ENCODE results near the gene CYP26B1. TPM values are rescaled to one million over a fixed set of nuclear protein-coding genes. Genes with fewer than 3 reads are reported as not detected.

CYP26B1 gene
- polyA plus RNA-seq, 3 donors = not detected

DNA sequence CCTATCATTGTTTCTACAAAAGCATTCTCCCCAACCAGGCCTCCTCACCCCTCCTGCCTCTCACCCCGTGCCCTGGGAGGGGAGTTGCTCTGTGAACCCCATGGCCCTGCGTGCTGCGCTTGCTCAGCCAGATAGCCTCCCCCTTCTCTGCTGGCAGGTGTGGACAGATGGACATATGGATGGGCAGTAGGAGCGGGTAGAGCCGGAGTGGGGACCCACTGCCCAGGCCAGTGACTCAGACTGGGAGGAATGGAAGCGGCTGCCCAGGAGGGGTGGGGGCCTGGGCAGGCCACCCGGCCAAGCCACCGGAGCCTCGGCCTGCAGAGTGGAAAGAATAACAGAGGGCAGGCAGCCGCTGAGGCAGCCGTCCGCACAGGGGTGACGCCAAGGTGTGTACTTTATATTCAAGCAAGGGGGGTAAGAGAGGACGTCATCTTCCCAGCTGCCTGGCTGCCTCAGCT, 8.7 kb downstream of the CYP26B1 start:
- no peaks in the 10 kb centered on the region for H3K36me3 Mint-ChIP-seq
- no peak overlapping the region for H3K4me2 ChIP-seq (replicated peaks; ENCODE audit: extremely low read depth, low read length, poor library complexity, severe bottlenecking)
- intact Hi-C loops (cut with micrococcal nuclease) = no loop called here

DNA sequence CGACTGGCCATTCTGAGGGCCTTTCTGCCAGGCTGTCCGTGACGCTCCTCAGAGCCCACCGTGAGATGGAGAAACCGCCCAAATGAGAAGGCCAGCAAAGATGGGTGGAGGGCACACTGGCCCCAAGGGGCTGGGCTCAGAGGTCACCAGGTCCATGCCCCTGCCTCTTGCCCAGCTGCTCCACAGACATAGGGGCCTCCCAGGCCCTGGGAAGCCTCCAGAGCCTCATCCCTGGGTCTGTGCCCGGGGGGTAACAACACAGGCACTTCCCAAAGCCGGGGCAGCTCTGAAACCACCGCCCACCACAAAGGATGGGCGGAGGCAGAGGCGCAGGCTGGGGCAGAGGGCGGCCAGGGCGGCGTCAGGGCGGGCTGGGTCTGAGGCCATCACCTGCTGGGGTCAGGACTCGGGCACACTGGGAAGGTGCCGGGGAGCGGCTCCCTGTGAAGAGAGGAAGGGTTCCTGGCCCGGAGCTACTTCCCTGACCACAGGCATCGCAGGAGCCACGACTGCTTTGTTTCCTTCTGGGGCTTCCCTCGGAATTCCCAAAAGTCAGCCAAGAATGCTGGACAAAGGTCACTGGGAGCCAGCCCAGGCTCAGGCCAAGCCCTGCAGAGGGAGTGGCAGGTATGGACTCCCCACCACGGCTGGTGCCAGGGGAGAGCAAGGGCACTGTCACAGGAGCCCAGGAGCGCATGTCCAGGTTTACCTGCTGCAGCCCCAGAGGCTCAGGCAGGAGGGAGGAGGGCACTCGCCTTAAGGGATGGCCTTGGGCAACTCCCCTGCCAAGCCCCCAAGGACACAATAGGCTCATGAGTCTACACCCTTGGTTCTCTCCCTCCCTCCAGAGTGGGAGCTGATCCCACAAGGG, 9.4 kb downstream of the CYP26B1 start:
- WGBS (ENCODE audit: insufficient coverage) = 87% methylated on average over 21 of the region's 24 CpGs
- Histone ChIP-seq H2AFZ (ENCODE audit: insufficient read depth, low read depth, low read length, poor library complexity, severe bottlenecking) (no peak overlapping the region), H3K4me2 (replicated peaks; ENCODE audit: extremely low read depth, low read length, poor library complexity, severe bottlenecking) (no peak overlapping the region), H3K36me3 (replicated peaks in 1 of 2; ENCODE audit: control insufficient read depth in 1 of 2, insufficient read depth in 2 of 2, low read length in 2 of 2) (no peaks in the 10 kb centered on the region), H3K27ac (ENCODE audit: low read depth in 1 of 2, low read length in 2 of 2) (no peak overlapping the region), H3K79me2 (ENCODE audit: insufficient read depth, low read length) (no peaks in the 10 kb centered on the region), H3K27me3 (ENCODE audit: control insufficient read depth in 2 of 2, insufficient read depth in 2 of 2, low read length in 2 of 2) (peaks cover 4 to 16% of the 10 kb centered on the region in 2 donors), H4K20me1 (ENCODE audit: insufficient read depth, low read length) (no peaks in the 10 kb centered on the region), H3K4me3 (replicated peaks in 1 of 3; ENCODE audit: low read depth in 2 of 3, low read length in 3 of 3) (no peak overlapping the region), H3K4me1 (ENCODE audit: control insufficient read depth in 1 of 2, insufficient read depth in 2 of 2, low read length in 2 of 2) (no peaks in the 10 kb centered on the region), H3K9ac (ENCODE audit: insufficient read depth, low read length, poor library complexity, severe bottlenecking) (no peak overlapping the region), H3K9me3 (replicated peaks in 1 of 2; ENCODE audit: control insufficient read depth in 1 of 2, insufficient read depth in 1 of 2, low read length in 2 of 2) (peaks cover 0 to 4% of the 10 kb centered on the region in 2 donors)
- H3K9me3 Mint-ChIP-seq = peaks cover 0 to 2% (median 0%) of the 10 kb centered on the region in 7 donors
- H3K36me3 Mint-ChIP-seq = no peaks in the 10 kb centered on the region
- intact Hi-C loops (cut with micrococcal nuclease) = no loop called here
- TF ChIP-seq, protein P1, sequence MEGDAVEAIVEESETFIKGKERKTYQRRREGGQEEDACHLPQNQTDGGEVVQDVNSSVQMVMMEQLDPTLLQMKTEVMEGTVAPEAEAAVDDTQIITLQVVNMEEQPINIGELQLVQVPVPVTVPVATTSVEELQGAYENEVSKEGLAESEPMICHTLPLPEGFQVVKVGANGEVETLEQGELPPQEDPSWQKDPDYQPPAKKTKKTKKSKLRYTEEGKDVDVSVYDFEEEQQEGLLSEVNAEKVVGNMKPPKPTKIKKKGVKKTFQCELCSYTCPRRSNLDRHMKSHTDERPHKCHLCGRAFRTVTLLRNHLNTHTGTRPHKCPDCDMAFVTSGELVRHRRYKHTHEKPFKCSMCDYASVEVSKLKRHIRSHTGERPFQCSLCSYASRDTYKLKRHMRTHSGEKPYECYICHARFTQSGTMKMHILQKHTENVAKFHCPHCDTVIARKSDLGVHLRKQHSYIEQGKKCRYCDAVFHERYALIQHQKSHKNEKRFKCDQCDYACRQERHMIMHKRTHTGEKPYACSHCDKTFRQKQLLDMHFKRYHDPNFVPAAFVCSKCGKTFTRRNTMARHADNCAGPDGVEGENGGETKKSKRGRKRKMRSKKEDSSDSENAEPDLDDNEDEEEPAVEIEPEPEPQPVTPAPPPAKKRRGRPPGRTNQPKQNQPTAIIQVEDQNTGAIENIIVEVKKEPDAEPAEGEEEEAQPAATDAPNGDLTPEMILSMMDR (IDR thresholded peaks at IDR 0.05) = no peak
- peaks cover 21 to 22% (median 22%) of the 10 kb centered on the region in 3 donors for H3K27me3 Mint-ChIP-seq (ENCODE audit: low read depth in 3 of 3)
- no peak for DNase-seq
- H3K4me3 Mint-ChIP-seq = no peak overlapping the region
- H3K27ac Mint-ChIP-seq = no peak overlapping the region
- no peaks in the 10 kb centered on the region for H3K4me1 Mint-ChIP-seq

More for the DNA sequence above, 8.7 kb downstream of the CYP26B1 start:
- TF ChIP-seq, protein P1 (IDR thresholded peaks at IDR 0.05) = no peak
- Mint-ChIP-seq H3K4me3 (no peak overlapping the region), H3K27me3 (ENCODE audit: low read depth in 3 of 3) (peaks cover 28 to 29% (median 29%) of the 10 kb centered on the region in 3 donors), H3K9me3 (peaks cover 0 to 6% (median 0%) of the 10 kb centered on the region in 7 donors), H3K27ac (no peak overlapping the region), H3K4me1 (peaks cover 4% of the 10 kb centered on the region)
- no peak for DNase-seq
- H3K27me3 ChIP-seq (ENCODE audit: control insufficient read depth in 2 of 2, insufficient read depth in 2 of 2, low read length in 2 of 2) = peaks cover 10 to 23% of the 10 kb centered on the region in 2 donors
- H3K4me3 ChIP-seq (replicated peaks in 1 of 3; ENCODE audit: low read depth in 2 of 3, low read length in 3 of 3) = no peak overlapping the region
- 92% methylated on average over 11 of the region's 14 CpGs for WGBS (ENCODE audit: insufficient coverage)
- H3K79me2 ChIP-seq (ENCODE audit: insufficient read depth, low read length) = no peaks in the 10 kb centered on the region
- no peaks in the 10 kb centered on the region for H3K36me3 ChIP-seq (replicated peaks in 1 of 2; ENCODE audit: control insufficient read depth in 1 of 2, insufficient read depth in 2 of 2, low read length in 2 of 2)
- no peaks in the 10 kb centered on the region for H3K4me1 ChIP-seq (ENCODE audit: control insufficient read depth in 1 of 2, insufficient read depth in 2 of 2, low read length in 2 of 2)
- H4K20me1 ChIP-seq (ENCODE audit: insufficient read depth, low read length) = no peaks in the 10 kb centered on the region
- H2AFZ ChIP-seq (ENCODE audit: insufficient read depth, low read depth, low read length, poor library complexity, severe bottlenecking) = no peak overlapping the region
- H3K9me3 ChIP-seq (replicated peaks in 1 of 2; ENCODE audit: control insufficient read depth in 1 of 2, insufficient read depth in 1 of 2, low read length in 2 of 2) = peaks cover 0 to 11% of the 10 kb centered on the region in 2 donors
- H3K9ac ChIP-seq (ENCODE audit: insufficient read depth, low read length, poor library complexity, severe bottlenecking) = no peak overlapping the region
- H3K27ac ChIP-seq (ENCODE audit: low read depth in 1 of 2, low read length in 2 of 2) = no peak overlapping the region
